HG03064 (cell line): ENCODE data around the gene PLP2.

Experiments used
- ATAC-seq: cut with Tn5 transposase; IDR thresholded peaks from one replicate; pipeline ENCODE4 v1.9.1; 2021; ENCODE audit warnings: low read depth; ENCODE audit not compliant: unreplicated experiment

PLP2 gene

DNA sequence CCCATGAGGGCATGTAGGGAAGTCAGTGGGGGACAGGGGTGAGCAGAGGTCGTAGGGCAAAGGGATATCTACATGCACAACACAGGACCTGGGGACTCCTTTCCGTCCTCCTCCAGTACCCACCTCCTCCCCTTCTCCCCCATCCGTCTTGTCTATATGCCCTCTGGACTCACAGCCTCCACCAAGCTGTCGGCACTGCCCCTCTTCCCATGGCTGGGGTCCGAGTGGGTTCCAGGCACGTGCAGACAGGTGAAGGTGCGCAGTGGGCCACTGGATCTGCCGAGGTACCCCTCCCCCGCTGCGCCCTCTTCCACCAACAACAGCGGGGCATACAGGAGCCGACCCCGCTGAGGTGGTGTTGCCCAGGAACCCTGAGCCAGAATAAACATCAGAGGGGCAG, 33.7 kb downstream of the PLP2 start:
- ATAC-seq = no peak

DNA sequence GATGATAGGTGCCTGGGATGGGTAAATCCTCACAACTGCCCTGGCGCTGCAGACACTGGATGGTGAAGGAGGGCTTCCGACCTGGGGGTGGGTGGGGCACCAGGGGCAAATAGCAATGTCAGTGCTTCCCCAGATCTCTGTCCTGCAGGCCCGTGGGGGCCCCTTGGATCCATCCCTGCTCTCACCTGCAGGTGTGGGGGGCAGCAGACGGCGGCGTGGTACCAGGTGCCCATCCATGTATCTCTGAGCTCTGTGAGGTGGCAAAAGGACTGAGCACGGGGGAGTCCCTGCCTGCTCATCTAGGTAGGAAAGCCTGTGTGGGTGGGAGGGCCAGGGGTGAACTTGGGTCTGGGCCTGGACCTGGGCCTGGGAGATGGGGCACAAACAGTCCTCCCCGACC, 34.8 kb downstream of the PLP2 start:
- ATAC-seq = no peak

GRCh38 chrX:49208399-49208798, 36.7 kb downstream of the PLP2 start:
- ATAC-seq = no peak

GRCh38 chrX:49209434-49210251, 37.9 kb downstream of the PLP2 start:
- no peak for ATAC-seq

DNA sequence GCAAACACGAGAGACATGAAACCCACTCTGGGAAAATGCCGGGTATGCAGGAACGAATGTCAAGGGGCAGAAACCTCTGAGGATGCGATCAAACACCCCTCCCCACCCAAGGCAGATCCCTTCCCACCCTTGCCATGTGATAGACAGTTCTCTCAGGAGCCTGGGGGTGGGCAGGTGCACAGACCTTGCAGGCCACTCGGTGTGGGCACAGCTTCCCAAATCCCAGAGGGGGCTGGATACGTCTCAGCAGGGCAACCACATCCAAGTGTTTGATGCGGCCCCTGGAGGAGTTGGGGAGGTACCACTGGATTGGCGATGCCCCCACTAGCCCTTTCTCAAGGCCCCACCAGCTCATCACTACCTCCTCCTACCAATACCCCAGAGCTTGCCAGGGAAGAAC, 38.7 kb downstream of the PLP2 start:
- ATAC-seq = no peak

- ATAC-seq = no peak
Measured at GRCh38 chrX:49211074-49211473, 39.4 kb downstream of the PLP2 start.

DNA sequence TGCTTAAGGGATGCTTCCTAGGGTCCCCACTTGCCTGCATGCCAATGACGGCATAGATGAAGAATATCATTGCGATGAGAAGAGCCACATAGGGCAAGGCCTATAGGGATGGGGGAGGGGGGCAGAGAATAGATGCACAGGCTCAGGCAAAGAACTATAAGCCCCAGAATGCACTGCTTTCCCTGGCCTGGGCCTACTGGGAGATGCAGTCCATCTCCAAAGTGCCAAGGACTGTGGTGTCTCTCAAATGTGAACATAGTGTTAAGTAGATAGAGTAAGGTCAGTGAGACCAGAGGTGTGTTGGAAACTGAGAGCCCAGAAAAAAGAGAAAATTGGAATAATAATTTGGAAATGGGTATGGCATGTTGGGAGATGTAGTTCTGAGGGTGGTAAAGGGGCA, 40.5 kb downstream of the PLP2 start:
- no peak for ATAC-seq

DNA sequence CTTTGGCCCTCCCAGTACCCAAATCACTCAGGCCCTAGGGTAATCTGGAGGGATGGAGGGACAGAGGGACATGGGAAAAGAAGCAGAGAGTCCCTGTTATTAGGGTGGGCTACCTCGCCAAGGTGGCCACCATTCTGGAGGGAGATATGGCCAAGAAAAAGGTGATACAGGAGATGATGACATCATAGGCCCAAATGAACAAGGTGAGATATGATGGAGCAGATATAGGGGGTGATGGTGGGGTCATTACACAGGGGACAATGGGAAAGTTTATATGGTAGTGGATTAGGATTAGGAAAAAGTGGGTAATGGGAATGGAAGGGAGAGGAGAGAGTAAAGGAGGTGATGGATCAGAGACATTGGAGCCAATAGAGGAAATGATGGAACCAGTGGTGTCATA, 41.2 kb downstream of the PLP2 start:
- ATAC-seq = no peak

- no peak for ATAC-seq
Measured at GRCh38 chrX:49214416-49214815, 42.7 kb downstream of the PLP2 start.

DNA sequence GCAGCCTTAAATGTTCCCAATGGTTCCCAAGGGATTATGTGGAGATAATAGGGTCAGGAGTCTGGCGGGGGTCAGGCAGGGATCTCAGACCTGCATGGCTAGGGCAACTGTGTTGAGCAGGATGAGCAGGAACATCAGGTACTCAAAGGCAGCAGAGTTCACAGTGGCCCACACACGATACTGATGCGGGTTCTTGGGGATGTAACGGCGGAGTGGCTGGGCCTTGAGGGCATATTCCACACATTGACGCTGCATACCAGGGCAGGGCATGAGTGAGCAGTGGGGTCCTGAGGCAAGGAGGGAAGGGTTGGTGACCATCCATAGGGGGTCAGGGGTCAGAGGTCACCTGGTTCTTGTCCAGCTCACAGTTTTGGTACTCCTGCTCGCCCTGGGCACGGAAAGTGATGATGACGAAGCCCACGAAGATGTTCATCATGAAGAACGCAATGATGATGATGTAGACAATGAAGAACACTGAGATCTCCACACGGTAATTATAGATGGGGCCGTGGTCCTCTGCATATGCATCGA, 43.4 kb downstream of the PLP2 start:
- no peak for ATAC-seq

- no peak for ATAC-seq
Measured at GRCh38 chrX:49220100-49220499, 48.4 kb downstream of the PLP2 start.

GRCh38 chrX:49221868-49222267, 50.2 kb downstream of the PLP2 start:
- ATAC-seq = no peak
